ENCODE measurements around the gene LDB2. TPM values are rescaled to one million over a fixed set of nuclear protein-coding genes. Genes with fewer than 3 reads are reported as not detected.

The LDB2 gene
- total RNA-seq, 1 donor from 2014 or later: 31.5 TPM

DNA sequence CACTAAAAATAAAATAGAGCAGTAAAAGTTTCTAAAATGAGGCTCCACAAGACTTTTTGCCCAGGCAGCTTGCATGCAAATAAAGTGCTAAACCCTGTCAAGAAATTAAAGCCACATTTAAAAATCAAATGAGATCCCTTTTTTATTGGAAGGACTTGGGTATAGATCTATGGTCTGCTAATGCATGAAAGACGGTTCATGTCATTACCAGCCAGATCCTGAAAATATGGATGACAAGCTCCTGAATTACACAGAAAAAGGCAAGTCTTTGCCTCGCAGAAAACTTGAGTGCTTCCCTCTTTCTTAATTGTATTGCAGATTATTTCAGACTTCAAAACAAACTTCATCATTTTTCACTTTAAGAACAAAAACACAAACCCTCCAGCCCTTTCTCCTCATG lies 169.6 kb downstream of the LDB2 start:
- peaks cover 12% of the 10 kb centered on the region for H3K4me1 Mint-ChIP-seq (ENCODE audit: unreplicated experiment)
- no peak overlapping the region for H3K4me3 Mint-ChIP-seq
- peaks cover 2% of the 10 kb centered on the region for H3K27me3 Mint-ChIP-seq
- no peak for DNase-seq (ENCODE audit: extremely low spot score, unreplicated experiment)
- TF ChIP-seq, protein P1, sequence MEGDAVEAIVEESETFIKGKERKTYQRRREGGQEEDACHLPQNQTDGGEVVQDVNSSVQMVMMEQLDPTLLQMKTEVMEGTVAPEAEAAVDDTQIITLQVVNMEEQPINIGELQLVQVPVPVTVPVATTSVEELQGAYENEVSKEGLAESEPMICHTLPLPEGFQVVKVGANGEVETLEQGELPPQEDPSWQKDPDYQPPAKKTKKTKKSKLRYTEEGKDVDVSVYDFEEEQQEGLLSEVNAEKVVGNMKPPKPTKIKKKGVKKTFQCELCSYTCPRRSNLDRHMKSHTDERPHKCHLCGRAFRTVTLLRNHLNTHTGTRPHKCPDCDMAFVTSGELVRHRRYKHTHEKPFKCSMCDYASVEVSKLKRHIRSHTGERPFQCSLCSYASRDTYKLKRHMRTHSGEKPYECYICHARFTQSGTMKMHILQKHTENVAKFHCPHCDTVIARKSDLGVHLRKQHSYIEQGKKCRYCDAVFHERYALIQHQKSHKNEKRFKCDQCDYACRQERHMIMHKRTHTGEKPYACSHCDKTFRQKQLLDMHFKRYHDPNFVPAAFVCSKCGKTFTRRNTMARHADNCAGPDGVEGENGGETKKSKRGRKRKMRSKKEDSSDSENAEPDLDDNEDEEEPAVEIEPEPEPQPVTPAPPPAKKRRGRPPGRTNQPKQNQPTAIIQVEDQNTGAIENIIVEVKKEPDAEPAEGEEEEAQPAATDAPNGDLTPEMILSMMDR (conservative IDR thresholded peaks at IDR 0.05): no peak
- no peaks in the 10 kb centered on the region for H3K9me3 Mint-ChIP-seq
- H3K27ac Mint-ChIP-seq: peak overlapping the region; percentile 22
- no peaks in the 10 kb centered on the region for H3K36me3 Mint-ChIP-seq

DNA sequence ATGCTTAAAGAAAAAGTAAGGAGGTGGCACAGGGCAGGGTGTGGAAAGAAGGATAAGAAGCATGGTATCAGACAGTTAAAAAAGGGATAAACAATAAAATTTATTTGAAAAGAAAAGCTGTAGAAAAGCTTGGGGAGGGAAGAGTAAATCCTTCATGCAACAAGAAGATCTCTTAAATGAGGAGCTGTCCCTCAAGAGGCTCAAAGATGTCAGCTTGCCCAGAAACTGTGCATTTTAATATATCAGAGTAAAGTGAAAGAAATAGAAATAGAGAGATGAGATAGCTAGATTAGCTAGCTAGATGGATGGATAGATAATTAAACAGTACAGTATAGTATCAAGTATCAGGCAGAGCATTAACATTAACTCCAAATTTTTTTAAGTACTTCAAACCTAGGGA lies 170.3 kb downstream of the LDB2 start:
- peaks cover 12% of the 10 kb centered on the region for H3K4me1 Mint-ChIP-seq (ENCODE audit: unreplicated experiment)
- H3K4me3 Mint-ChIP-seq: no peak overlapping the region
- no peaks in the 10 kb centered on the region for H3K9me3 Mint-ChIP-seq
- TF ChIP-seq, protein P1 (conservative IDR thresholded peaks at IDR 0.05): no peak
- peaks cover 2% of the 10 kb centered on the region for H3K27me3 Mint-ChIP-seq
- DNase-seq (ENCODE audit: extremely low spot score, unreplicated experiment): no peak
- no peak overlapping the region for H3K27ac Mint-ChIP-seq
- no peaks in the 10 kb centered on the region for H3K36me3 Mint-ChIP-seq

DNA sequence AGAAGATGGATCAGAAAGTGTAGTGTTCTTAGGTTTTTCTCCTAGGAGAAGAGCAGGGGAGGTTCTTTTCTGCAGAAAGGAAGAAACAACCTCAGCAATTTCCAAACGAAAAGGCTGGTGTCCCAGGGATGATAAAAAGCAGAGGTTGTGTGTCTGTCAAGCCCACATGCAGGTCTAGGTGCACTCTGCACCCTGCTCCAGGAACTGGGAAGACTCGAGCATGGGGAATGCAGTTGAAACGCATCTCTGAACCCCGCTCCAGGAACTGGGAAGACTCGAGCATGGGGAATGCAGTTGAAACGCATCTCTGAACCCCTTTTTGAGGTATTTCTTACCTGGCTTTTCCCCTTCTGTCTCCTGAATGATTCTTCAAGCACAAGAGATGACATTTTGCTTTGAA lies 171.2 kb downstream of the LDB2 start:
- DNase-seq (ENCODE audit: extremely low spot score, unreplicated experiment): no peak
- H3K4me3 Mint-ChIP-seq: no peak overlapping the region
- H3K36me3 Mint-ChIP-seq: no peaks in the 10 kb centered on the region
- TF ChIP-seq, protein P1 (conservative IDR thresholded peaks at IDR 0.05): no peak
- H3K27me3 Mint-ChIP-seq: peaks cover 2% of the 10 kb centered on the region
- no peak overlapping the region for H3K27ac Mint-ChIP-seq
- H3K9me3 Mint-ChIP-seq: no peaks in the 10 kb centered on the region
- peaks cover 12% of the 10 kb centered on the region for H3K4me1 Mint-ChIP-seq (ENCODE audit: unreplicated experiment)

DNA sequence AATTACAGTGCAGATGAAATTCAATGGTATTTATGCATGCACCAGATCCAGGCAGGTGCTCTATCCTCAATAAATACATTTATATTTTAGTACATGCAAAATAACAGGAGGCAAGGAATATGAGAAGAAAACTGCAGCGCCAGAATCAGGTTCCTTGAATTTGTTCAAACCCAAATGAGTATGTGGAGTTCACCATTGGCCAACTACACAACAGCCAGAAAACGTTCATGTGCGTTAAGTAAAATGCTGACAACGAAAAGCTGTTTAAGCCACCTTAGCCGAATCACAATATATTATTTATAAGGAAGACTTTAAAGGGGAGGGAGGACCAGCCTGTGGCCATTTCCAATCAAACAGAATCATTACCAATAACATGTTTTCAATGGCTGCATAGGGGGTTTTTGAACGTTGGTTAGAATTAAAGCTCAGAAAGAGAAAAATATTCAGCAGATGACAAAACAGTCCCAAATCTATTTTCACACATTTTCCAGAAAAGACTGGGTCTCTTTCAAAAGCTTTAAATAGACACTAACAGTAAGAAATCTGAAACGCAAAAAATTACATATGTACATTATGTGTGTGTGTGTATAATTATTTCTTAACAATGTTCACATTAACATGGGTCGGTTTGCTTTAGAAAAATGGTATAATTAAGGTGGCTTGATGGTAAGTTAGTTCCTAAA lies 171.9 kb downstream of the LDB2 start:
- H3K4me3 Mint-ChIP-seq: no peak overlapping the region
- TF ChIP-seq, protein P1 (conservative IDR thresholded peaks at IDR 0.05): no peak
- no peaks in the 10 kb centered on the region for H3K9me3 Mint-ChIP-seq
- H3K27me3 Mint-ChIP-seq: peaks cover 2% of the 10 kb centered on the region
- no peak for DNase-seq (ENCODE audit: extremely low spot score, unreplicated experiment)
- peaks cover 12% of the 10 kb centered on the region for H3K4me1 Mint-ChIP-seq (ENCODE audit: unreplicated experiment)
- no peak overlapping the region for H3K27ac Mint-ChIP-seq
- no peaks in the 10 kb centered on the region for H3K36me3 Mint-ChIP-seq

DNA sequence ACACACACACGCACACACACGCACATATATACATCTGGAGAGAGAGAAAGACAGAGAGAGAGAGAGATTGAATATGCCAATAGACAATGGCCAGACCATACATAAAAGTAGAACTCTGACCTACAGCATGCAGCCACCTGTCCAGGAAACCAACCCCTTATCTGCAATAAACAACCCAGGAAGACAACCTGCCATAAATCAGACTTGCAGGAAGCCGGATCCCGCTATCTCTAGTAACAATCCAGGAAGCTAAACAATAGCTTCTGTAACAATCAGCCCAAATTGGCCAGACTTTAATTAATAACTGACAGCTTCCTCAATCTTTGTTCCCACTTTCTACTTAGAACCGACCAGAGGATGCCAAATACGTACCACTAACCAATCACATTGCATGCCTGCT lies 173.2 kb downstream of the LDB2 start:
- no peak for DNase-seq (ENCODE audit: extremely low spot score, unreplicated experiment)
- no peaks in the 10 kb centered on the region for H3K36me3 Mint-ChIP-seq
- no peak overlapping the region for H3K27ac Mint-ChIP-seq
- TF ChIP-seq, protein P1 (conservative IDR thresholded peaks at IDR 0.05): no peak
- H3K4me3 Mint-ChIP-seq: no peak overlapping the region
- H3K4me1 Mint-ChIP-seq (ENCODE audit: unreplicated experiment): peaks cover 12% of the 10 kb centered on the region
- no peaks in the 10 kb centered on the region for H3K9me3 Mint-ChIP-seq
- peaks cover 2% of the 10 kb centered on the region for H3K27me3 Mint-ChIP-seq
